IMR-90 (cell line): ENCODE measurements around the gene SLC26A8. TPM values are rescaled to one million over a fixed set of nuclear protein-coding genes. Genes with fewer than 3 reads are reported as not detected.

ENCODE experiments used
- ATAC-seq: fragments of 200-7000 bp; cut with Tn5 transposase; 2 replicates; pipeline ENCODE4 v1.9.1; 2020; ENCODE audit warnings: low read depth, mild to moderate bottlenecking, moderate library complexity
- BruUV-seq: library from RNA; stranded (reverse); fragments of 400-500 nt; replicated peaks from 2 replicates; lab custom pipeline; 2021; lab: Mats Ljungman, UMichigan
- CTCF ChIA-PET: fragments of 300-600 bp; formaldehyde crosslinking; extraction: SDS; loops from one replicate; lab custom pipeline; 2021; ENCODE audit warnings: antibody characterized with exemption; lab: Yijun Ruan, JAX
- POLR2A ChIA-PET: fragments of 300-600 bp; sonication (Branson Sonifier 250); formaldehyde crosslinking; loops from one replicate; lab custom pipeline; 2022; ENCODE audit warnings: antibody characterized with exemption; ENCODE audit not compliant: unreplicated experiment; lab: Charles Lee
- DNase-seq: peaks from one replicate; pipeline ENCODE4 v3.0.0; 2013
- H2AFZ ChIP-seq: replicated peaks from 2 replicates; pipeline ENCODE3; 2013; ENCODE audit warnings: low read length, mild to moderate bottlenecking; ENCODE audit not compliant: poor library complexity
- H2AK5ac ChIP-seq: 2 replicates; pipeline ENCODE4 v1.6.1; 2013; ENCODE audit warnings: low read depth, low read length, inconsistent platforms
- H2AK9ac ChIP-seq: replicated peaks from 2 replicates; pipeline ENCODE3; 2013; ENCODE audit warnings: mild to moderate bottlenecking, low read depth, low read length, moderate library complexity; ENCODE audit not compliant: poor library complexity
- H2BK120ac ChIP-seq: 2 replicates; pipeline ENCODE4 v1.6.1; 2013; ENCODE audit warnings: low read depth, low read length, inconsistent platforms
- H2BK15ac ChIP-seq: 3 replicates; pipeline ENCODE4 v1.6.1; 2013; ENCODE audit warnings: low read depth, low read length, inconsistent platforms
- H2BK20ac ChIP-seq: 2 replicates; pipeline ENCODE4 v1.6.1; 2013; ENCODE audit warnings: low read depth, mild to moderate bottlenecking, inconsistent platforms, low read length, moderate library complexity
- H2BK5ac ChIP-seq: 2 replicates; pipeline ENCODE4 v1.6.1; 2013; ENCODE audit warnings: mild to moderate bottlenecking, low read depth, low read length, inconsistent platforms; ENCODE audit not compliant: poor library complexity, severe bottlenecking
- H3K14ac ChIP-seq: replicated peaks from 2 replicates; pipeline ENCODE4 v1.6.1; 2013; ENCODE audit warnings: low read depth, low read length, inconsistent platforms
- H3K18ac ChIP-seq: 2 replicates; pipeline ENCODE4 v1.6.1; 2013; ENCODE audit warnings: low read depth, low read length, control low read depth
- H3K23ac ChIP-seq: 2 replicates; pipeline ENCODE4 v1.6.1; 2013; ENCODE audit warnings: low read depth, low read length, inconsistent platforms
- H3K27ac ChIP-seq: 2 replicates; pipeline ENCODE4 v1.5.1; 2013; ENCODE audit warnings: mild to moderate bottlenecking, control low read depth, low read length; ENCODE audit not compliant: insufficient read depth
- H3K27me3 ChIP-seq: 2 replicates; pipeline ENCODE4 v1.6.1; 2013; ENCODE audit warnings: low read length; ENCODE audit not compliant: control insufficient read depth, insufficient read depth
- H3K36me3 ChIP-seq: 2 replicates; pipeline ENCODE4 v1.6.1; 2013; ENCODE audit warnings: low read length, mixed read lengths; ENCODE audit not compliant: control insufficient read depth, insufficient read depth
- H3K4ac ChIP-seq: 2 replicates; pipeline ENCODE4 v1.6.1; 2013; ENCODE audit warnings: low read depth, low read length, inconsistent platforms
- H3K4me1 ChIP-seq: 2 replicates; pipeline ENCODE4 v1.6.1; 2013; ENCODE audit warnings: low read length, mixed read lengths; ENCODE audit not compliant: control insufficient read depth, insufficient read depth
- H3K4me2 ChIP-seq: 2 replicates; pipeline ENCODE4 v1.6.1; 2013; ENCODE audit warnings: low read depth, mild to moderate bottlenecking, control low read depth, low read length, moderate library complexity
- H3K4me3 ChIP-seq: 2 replicates; pipeline ENCODE4 v1.5.1; 2013; ENCODE audit warnings: low read depth, mild to moderate bottlenecking, control low read depth, low read length, moderate library complexity; ENCODE audit not compliant: insufficient read depth
- H3K56ac ChIP-seq: 2 replicates; pipeline ENCODE4 v1.6.1; 2013; ENCODE audit warnings: low read length, inconsistent platforms; ENCODE audit not compliant: insufficient read depth; ENCODE audit errors: extremely low read depth
- H3K79me1 ChIP-seq, 2 experiments: 2 replicates each; pipeline ENCODE4 v1.6.1; 2013; ENCODE audit warnings: low read length in 2 of 2, inconsistent platforms in 1 of 2, low read depth in 1 of 2
- H3K9ac ChIP-seq: 2 replicates; pipeline ENCODE4 v1.6.1; 2013; ENCODE audit warnings: low read depth, low read length, control low read depth
- H3K9me1 ChIP-seq: 2 replicates; pipeline ENCODE4 v1.6.1; 2013; ENCODE audit warnings: low read length, inconsistent platforms; ENCODE audit not compliant: insufficient read depth
- H3K9me3 ChIP-seq: 2 replicates; pipeline ENCODE4 v1.6.1; 2013; ENCODE audit warnings: low read length; ENCODE audit not compliant: control insufficient read depth, insufficient read depth
- H4K20me1 ChIP-seq: 2 replicates; pipeline ENCODE4 v1.6.1; 2013; ENCODE audit warnings: low read length, inconsistent platforms; ENCODE audit not compliant: insufficient read depth
- H4K5ac ChIP-seq: 2 replicates; pipeline ENCODE4 v1.6.1; 2013; ENCODE audit warnings: mild to moderate bottlenecking, low read depth, low read length, control low read depth
- H4K8ac ChIP-seq, 2 experiments: 2 replicates each; pipeline ENCODE4 v1.6.1; 2013; ENCODE audit warnings: low read depth in 2 of 2, low read length in 2 of 2, control low read depth in 1 of 2, inconsistent platforms in 1 of 2
- H4K91ac ChIP-seq: 2 replicates; pipeline ENCODE4 v1.6.1; 2013; ENCODE audit warnings: low read depth, low read length, inconsistent platforms; ENCODE audit not compliant: insufficient read depth
- FOS ChIP-seq: fragments of 150-350 bp; IDR thresholded peaks from 2 replicates; pipeline ENCODE4 v1.6.1; 2016; ENCODE audit warnings: low read depth, low read length
- MAZ ChIP-seq: IDR thresholded peaks from 2 replicates; pipeline ENCODE4 v1.6.1; 2012; ENCODE audit warnings: low read depth, mild to moderate bottlenecking, low read length, improper control_type of control experiment, moderate library complexity, borderline replicate concordance
- POLR2A ChIP-seq: IDR thresholded peaks from 2 replicates; pipeline ENCODE4 v1.6.1; 2012; ENCODE audit warnings: mild to moderate bottlenecking, low read depth, low read length
- RAD21 ChIP-seq: IDR thresholded peaks from 2 replicates; pipeline ENCODE4 v1.6.1; 2012; ENCODE audit warnings: low read length, improper control_type of control experiment
- SMC3 ChIP-seq: fragments of 150-350 bp; IDR thresholded peaks from 2 replicates; pipeline ENCODE4 v1.6.1; 2016; ENCODE audit warnings: low read depth, mild to moderate bottlenecking, antibody characterized with exemption, low read length, moderate library complexity
- WGBS, 2 experiments: methylation state at CpG; one replicate each; pipeline versions ENCODE4 v1.1.5 to v1.1.7; 2013; ENCODE audit warnings: missing lambda C conversion rate in 2 of 2; ENCODE audit not compliant: insufficient read length in 1 of 2; ENCODE audit errors: extremely low coverage in 2 of 2; 5-methylcytosine and 5-hydroxymethylcytosine counted together
- dilution Hi-C: fragments of 300-500 bp; cut with HindIII; formaldehyde crosslinking; loops from one replicate; pipeline ENCODE4 v1.14.3; 2018; ENCODE audit warnings: low sequenced_read_pairs; ENCODE audit not compliant: unreplicated experiment
- in situ Hi-C: fragments of 300-500 bp; cut with MboI; formaldehyde crosslinking; loops from 3 replicates; pipeline ENCODE4 v1.14.3; 2019; ENCODE audit warnings: low sequenced_read_pairs, inconsistent platforms, mixed read lengths
- intact Hi-C: fragments of 100-400 bp; cut with micrococcal nuclease; formaldehyde crosslinking; loops from 2 replicates; pipeline ENCODE4 v1.10.0; 2022
- polyA plus RNA-seq, 3 experiments: library from polyadenylated mRNA; depleted of rRNA; stranded (reverse); fragments of >200 nt; gene quantifications; 2 replicates each; pipeline ENCODE4 v1.2.3, GENCODE V29; 2012; ENCODE audit warnings: low replicate concordance in 1 of 3
- total RNA-seq: library from RNA; depleted of rRNA; stranded (reverse); fragments of >200 nt; gene quantifications from 2 replicates; pipeline ENCODE4 v1.2.3, GENCODE V29; 2012

The SLC26A8 gene
- total and polyA plus RNA-seq, 2 of the 4 experiments (the other 2 are of a cell fraction) = 0.07 TPM; not detected in 1

GRCh38 chr6:35967076-35967774 is 57.2 kb downstream of the SLC26A8 start:
- dilution Hi-C loops = no loop called here
- CTCF ChIA-PET = no interaction called here
- no peak overlapping the region for H3K14ac ChIP-seq
- H2BK120ac ChIP-seq = no peak overlapping the region
- ATAC-seq (no peak), DNase-seq (no peak)
- H3K36me3 ChIP-seq = no peaks in the 10 kb centered on the region
- no peak overlapping the region for H4K91ac ChIP-seq
- H3K4me3 ChIP-seq = no peak overlapping the region
- intact Hi-C loops = no loop called here
- H3K27me3 ChIP-seq = peaks cover 6% of the 10 kb centered on the region
- no peak overlapping the region for H4K8ac ChIP-seq
- H2BK15ac ChIP-seq = no peak overlapping the region
- no TSS peak for BruUV-seq
- no peak overlapping the region for H2BK20ac ChIP-seq
- H3K4ac ChIP-seq = no peak overlapping the region
- no peak overlapping the region for H2BK5ac ChIP-seq
- POLR2A ChIA-PET = no interaction called here
- no peaks in the 10 kb centered on the region for H4K20me1 ChIP-seq
- no peak overlapping the region for H2AFZ ChIP-seq
- H3K4me1 ChIP-seq = no peaks in the 10 kb centered on the region
- in situ Hi-C loops = loop anchor here (25.0 kb wide), 1 partner anchor 430 kb away; no protein-coding TSS in a partner anchor
- H3K9me1 ChIP-seq = no peaks in the 10 kb centered on the region; the same call in 1 of the 2 replicates
- no peak overlapping the region for H2AK5ac ChIP-seq
- H3K79me1 ChIP-seq = no peaks in the 10 kb centered on the region
- no peak overlapping the region for H4K5ac ChIP-seq
- H3K56ac ChIP-seq = no peak overlapping the region
- no peak overlapping the region for H3K27ac ChIP-seq
- H3K4me2 ChIP-seq = no peak overlapping the region
- no peak for TF ChIP-seq RAD21
- no peak for TF ChIP-seq FOS
- TF ChIP-seq MAZ = no peak
- no peak for TF ChIP-seq POLR2A
- TF ChIP-seq SMC3 = no peak
- no peak overlapping the region for H3K23ac ChIP-seq
- WGBS, 2 experiments = no CpG with 5 or more reads among the region's 4 CpGs
- no peaks in the 10 kb centered on the region for H3K9me3 ChIP-seq
- H3K9ac ChIP-seq = no peak overlapping the region
- no peak overlapping the region for H3K18ac ChIP-seq
- H2AK9ac ChIP-seq = no peak overlapping the region
